ENCODE data around the gene METTL14.

- no peak for TF ChIP-seq CTCF (IDR thresholded peaks at IDR 0.05 in 2 of 3, conservative IDR thresholded peaks at IDR 0.05 in 1 of 3; ENCODE audit: borderline replicate concordance in 1 of 3, insufficient read depth in 1 of 3, low read depth in 2 of 3, low read length in 2 of 3)
- TF ChIP-seq SIN3A (IDR thresholded peaks at IDR 0.05; ENCODE audit: low read depth) = no peak
- TF ChIP-seq EZH2 (IDR thresholded peaks at IDR 0.05) = no peak
- TF ChIP-seq RAD21 (IDR thresholded peaks at IDR 0.05; ENCODE audit: low read depth) = no peak
- TF ChIP-seq POLR2A (IDR thresholded peaks at IDR 0.05; ENCODE audit: borderline replicate concordance, extremely low read depth, insufficient read depth, insufficient read length) = no peak
- no peak for TF ChIP-seq ZFX (IDR thresholded peaks at IDR 0.05)
- no peak for TF ChIP-seq POLR2AphosphoS5 (IDR thresholded peaks at IDR 0.05; ENCODE audit: low read depth, low read length)
Measured at GRCh38 chr4:118761397-118762016, 76.3 kb downstream of the METTL14 start.

Data from HCT116 (cell line).